B cell (primary cell): ENCODE data around the gene CEACAM19. TPM values are rescaled to one million over a fixed set of nuclear protein-coding genes. Genes with fewer than 3 reads are reported as not detected.
"Not testable (repeated sequence)": the region's sequence is repeated elsewhere in the genome, so short reads cannot be mapped to it uniquely, and the experiment has no call there.

Experiments used
- ATAC-seq: fragments of 200-7000 bp; cut with Tn5 transposase; one replicate; pipeline ENCODE4 v1.10.0; 2021; ENCODE audit warnings: low read depth, mild to moderate bottlenecking, moderate number of reproducible peaks, moderate library complexity
- CTCF ChIA-PET: fragments of 350-600 bp; sonication (Branson Sonifier 250); formaldehyde crosslinking; loops from one replicate; lab custom pipeline; 2021; ENCODE audit warnings: antibody characterized with exemption, inconsistent platforms; lab: Charles Lee
- POLR2A ChIA-PET: fragments of 350-600 bp; sonication (Branson Sonifier 250); formaldehyde crosslinking; loops from one replicate; lab custom pipeline; 2021; ENCODE audit warnings: antibody characterized with exemption; lab: Charles Lee
- DNase-seq: peaks from one replicate; pipeline ENCODE4 v3.0.0; 2013
- H2AFZ ChIP-seq: 2 replicates; pipeline ENCODE4 v1.6.1; 2012; ENCODE audit warnings: mild to moderate bottlenecking, low read depth, low read length; ENCODE audit not compliant: insufficient read depth, poor library complexity, severe bottlenecking
- H3K27ac ChIP-seq, 2 donors: 1 replicate in 1 of 2; 2 replicates in 1 of 2; pipeline ENCODE4 v1.5.1; 2012 to 2013; ENCODE audit warnings: low read length in 2 of 2, mild to moderate bottlenecking in 2 of 2, moderate library complexity in 1 of 2
- H3K27me3 ChIP-seq, 4 experiments: fragments of 200-600 bp in 1 of 4; sonication (generic) in 1 of 4; replicated peaks in 1 of 4; 1 replicate in 2 of 4; 2 replicates in 2 of 4; pipeline versions ENCODE4 v1.6.1 to v1.7.0; 2013 to 2016; ENCODE audit warnings: low read length in 3 of 4, mild to moderate bottlenecking in 2 of 4, mixed read lengths in 1 of 4, moderate library complexity in 1 of 4; ENCODE audit not compliant: insufficient read depth in 4 of 4, control insufficient read depth in 3 of 4; ENCODE audit errors: control extremely low read depth in 1 of 4
- H3K36me3 ChIP-seq, 2 experiments: replicated peaks in 1 of 2; 1 replicate in 1 of 2; 2 replicates in 1 of 2; pipeline versions ENCODE4 v1.6.1 to v1.7.1; 2013; ENCODE audit warnings: low read length in 1 of 2; ENCODE audit not compliant: insufficient read depth in 2 of 2, control insufficient read depth in 1 of 2; ENCODE audit errors: control extremely low read depth in 1 of 2, extremely low read depth in 1 of 2
- H3K4me1 ChIP-seq, 2 donors: fragments of 200-600 bp in 1 of 2; sonication (generic) in 1 of 2; 1 replicate in 1 of 2; 2 replicates in 1 of 2; pipeline versions ENCODE4 v1.5.1 to v1.6.1; 2013 to 2017; ENCODE audit warnings: low read length in 2 of 2; ENCODE audit not compliant: control insufficient read depth in 2 of 2, insufficient read depth in 2 of 2
- H3K4me2 ChIP-seq: replicated peaks from 2 replicates; pipeline ENCODE3; 2012; ENCODE audit warnings: mild to moderate bottlenecking, low read depth, low read length; ENCODE audit not compliant: poor library complexity, severe bottlenecking
- H3K4me3 ChIP-seq, 5 experiments: fragments of 200-600 bp in 1 of 5; sonication (generic) in 1 of 5; 1 replicate in 3 of 5; 2 replicates in 2 of 5; pipeline versions ENCODE4 v1.5.1 to v1.7.0; 2011 to 2016; ENCODE audit warnings: low read length in 4 of 5, mild to moderate bottlenecking in 4 of 5, low read depth in 2 of 5, control low read depth in 1 of 5, moderate library complexity in 1 of 5; ENCODE audit not compliant: insufficient read depth in 1 of 5; ENCODE audit errors: control extremely low read depth in 1 of 5, extremely low read depth in 1 of 5
- H3K79me2 ChIP-seq: fragments of 200-600 bp; sonication (generic); one replicate; pipeline ENCODE4 v1.6.0; 2016; ENCODE audit warnings: low read length; ENCODE audit not compliant: control insufficient read depth, insufficient read depth
- H3K9ac ChIP-seq: fragments of 200-600 bp; sonication (generic); 2 replicates; pipeline ENCODE4 v1.6.1; 2017; ENCODE audit warnings: mild to moderate bottlenecking, low read length, moderate library complexity
- H3K9me3 ChIP-seq, 3 donors: one replicate each; pipeline versions ENCODE4 v1.6.1 to v1.7.1; 2013; ENCODE audit warnings: low read length in 2 of 3; ENCODE audit not compliant: control insufficient read depth in 2 of 3, insufficient read depth in 1 of 3; ENCODE audit errors: control extremely low read depth in 1 of 3
- H4K20me1 ChIP-seq: 2 replicates; pipeline ENCODE4 v1.6.0; 2012; ENCODE audit warnings: mild to moderate bottlenecking, low read length; ENCODE audit not compliant: insufficient read depth, control insufficient read depth, poor library complexity, severe bottlenecking
- H3K27ac Mint-ChIP-seq: one replicate; pipeline ENCODE4 v1.8.0; 2021; ENCODE audit warnings: mixed read lengths
- H3K27me3 Mint-ChIP-seq: one replicate; pipeline ENCODE4 v1.8.0; 2021; ENCODE audit warnings: mixed read lengths
- H3K4me1 Mint-ChIP-seq: one replicate; pipeline ENCODE4 v1.8.0; 2021; ENCODE audit warnings: mixed read lengths
- H3K4me3 Mint-ChIP-seq: one replicate; pipeline ENCODE4 v1.8.0; 2021; ENCODE audit warnings: mixed read lengths
- H3K9me3 Mint-ChIP-seq: one replicate; pipeline ENCODE4 v1.8.0; 2022; ENCODE audit warnings: mixed read lengths; ENCODE audit not compliant: insufficient read depth
- EZH2 ChIP-seq: IDR thresholded peaks from 2 replicates; pipeline ENCODE4 v1.6.1; 2012; ENCODE audit warnings: borderline replicate concordance, low read depth, mild to moderate bottlenecking, moderate library complexity, low read length; ENCODE audit not compliant: insufficient read depth, poor library complexity, severe bottlenecking
- WGBS: methylation state at CpG from one replicate; pipeline ENCODE4 v1.1.5; 2013; ENCODE audit warnings: missing lambda C conversion rate; ENCODE audit not compliant: insufficient coverage; 5-methylcytosine and 5-hydroxymethylcytosine counted together
- intact Hi-C: fragments of 100-400 bp; cut with micrococcal nuclease; formaldehyde crosslinking; loops from one replicate; pipeline ENCODE4 v1.10.0; 2022
- polyA plus RNA-seq: library from polyadenylated mRNA; depleted of rRNA; stranded (reverse); fragments of >200 nt; gene quantifications from 2 replicates; pipeline ENCODE4 v1.2.3, GENCODE V29; 2012
- total RNA-seq, 2 donors: library from RNA; stranded (reverse); fragments of 120-200 nt in 1 of 2; gene quantifications; 1 replicate in 1 of 2; 2 replicates in 1 of 2; pipeline versions ENCODE4 v1.2.3 to v1.2.4, GENCODE V29; 2013 to 2022
- TF ChIP-seq, protein P1 (sequence below): fragments of 200-600 bp; IDR thresholded peaks from one replicate; pipeline ENCODE4 v1.8.0; 2022; ENCODE audit warnings: antibody characterized with exemption, mild to moderate bottlenecking

Gene CEACAM19
- total and polyA plus RNA-seq, 2 donors (not counting 1 experiment from before 2014, with no cell fraction given), result not detected

GRCh38 chr19:44628793-44629192 is 42.5 kb upstream of the CEACAM19 start:
- Histone ChIP-seq H3K36me3 (no peaks in the 10 kb centered on the region), H3K27ac (no peak overlapping the region), H3K4me2 (no peak overlapping the region), H3K9me3 (peaks cover 0 to 18% (median 0%) of the 10 kb centered on the region in 3 donors), H4K20me1 (no peaks in the 10 kb centered on the region), H3K27me3 (peaks cover 0 to 4% (median 0%) of the 10 kb centered on the region in 4 experiments), H3K4me1 (no peaks in the 10 kb centered on the region), H2AFZ (no peak overlapping the region), H3K79me2 (no peaks in the 10 kb centered on the region), H3K4me3 (no peak overlapping the region), H3K9ac (no peak overlapping the region)
- Mint-ChIP-seq H3K27me3 (peaks cover 13% of the 10 kb centered on the region), H3K4me3 (no peak overlapping the region), H3K27ac (no peak overlapping the region), H3K4me1 (no peaks in the 10 kb centered on the region), H3K9me3 (peaks cover 3% of the 10 kb centered on the region)
- DNase-seq, result no peak
- POLR2A ChIA-PET, result no interaction called here
- no peak for ATAC-seq
- TF ChIP-seq EZH2, result no peak
- TF ChIP-seq, protein P1, sequence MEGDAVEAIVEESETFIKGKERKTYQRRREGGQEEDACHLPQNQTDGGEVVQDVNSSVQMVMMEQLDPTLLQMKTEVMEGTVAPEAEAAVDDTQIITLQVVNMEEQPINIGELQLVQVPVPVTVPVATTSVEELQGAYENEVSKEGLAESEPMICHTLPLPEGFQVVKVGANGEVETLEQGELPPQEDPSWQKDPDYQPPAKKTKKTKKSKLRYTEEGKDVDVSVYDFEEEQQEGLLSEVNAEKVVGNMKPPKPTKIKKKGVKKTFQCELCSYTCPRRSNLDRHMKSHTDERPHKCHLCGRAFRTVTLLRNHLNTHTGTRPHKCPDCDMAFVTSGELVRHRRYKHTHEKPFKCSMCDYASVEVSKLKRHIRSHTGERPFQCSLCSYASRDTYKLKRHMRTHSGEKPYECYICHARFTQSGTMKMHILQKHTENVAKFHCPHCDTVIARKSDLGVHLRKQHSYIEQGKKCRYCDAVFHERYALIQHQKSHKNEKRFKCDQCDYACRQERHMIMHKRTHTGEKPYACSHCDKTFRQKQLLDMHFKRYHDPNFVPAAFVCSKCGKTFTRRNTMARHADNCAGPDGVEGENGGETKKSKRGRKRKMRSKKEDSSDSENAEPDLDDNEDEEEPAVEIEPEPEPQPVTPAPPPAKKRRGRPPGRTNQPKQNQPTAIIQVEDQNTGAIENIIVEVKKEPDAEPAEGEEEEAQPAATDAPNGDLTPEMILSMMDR, result no peak
- CTCF ChIA-PET, result no interaction called here
- intact Hi-C loops, result no loop called here
- 89% methylated on average over 3 of the region's 3 CpGs for whole genome bisulfite sequencing

DNA sequence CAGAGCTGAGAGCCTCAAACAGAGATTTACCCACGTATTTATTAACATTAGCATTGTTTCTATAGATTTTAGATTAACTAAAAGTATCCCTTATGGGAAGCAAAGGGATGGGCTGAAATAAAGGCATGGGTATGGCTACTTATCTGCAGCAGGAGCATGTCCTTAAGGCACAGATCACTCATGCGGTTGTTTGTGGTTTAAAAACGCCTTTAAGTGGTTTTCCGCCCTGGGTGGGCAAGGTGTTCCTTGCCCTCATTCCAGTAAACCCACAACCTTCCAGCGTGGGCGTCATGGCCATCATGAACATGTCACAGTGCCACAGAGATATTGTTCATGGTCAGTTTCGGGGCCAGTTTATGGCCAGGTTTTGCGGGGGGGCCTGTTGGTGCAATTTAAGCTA is 39.7 kb upstream of the CEACAM19 start:
- H4K20me1 ChIP-seq, DNase-seq, H3K9me3 Mint-ChIP-seq, H3K9ac ChIP-seq, CTCF ChIA-PET, H3K4me3 ChIP-seq, H3K27ac ChIP-seq, H3K79me2 ChIP-seq, H3K4me2 ChIP-seq, H3K27me3 ChIP-seq, ATAC-seq, H3K4me1 Mint-ChIP-seq, POLR2A ChIA-PET, intact Hi-C loops, H3K27ac Mint-ChIP-seq, H3K4me1 ChIP-seq, H3K36me3 ChIP-seq, H2AFZ ChIP-seq, H3K4me3 Mint-ChIP-seq: not testable (repeated sequence)
- peaks cover 24% of the 10 kb centered on the region for H3K27me3 Mint-ChIP-seq
- 81% methylated on average over 7 of the region's 8 CpGs for WGBS
- peaks cover 0 to 14% (median 0%) of the 10 kb centered on the region in 3 donors for H3K9me3 ChIP-seq

GRCh38 chr19:44634058-44634457 is 37.2 kb upstream of the CEACAM19 start:
- H3K27me3 Mint-ChIP-seq, result peaks cover 19% of the 10 kb centered on the region

More at GRCh38 chr19:44634058-44634457, 37.2 kb upstream of the CEACAM19 start:
- H3K9me3 Mint-ChIP-seq, intact Hi-C loops, DNase-seq, H3K4me3 ChIP-seq, H3K27me3 ChIP-seq, H3K79me2 ChIP-seq, POLR2A ChIA-PET, H3K4me1 Mint-ChIP-seq, H3K9me3 ChIP-seq, H2AFZ ChIP-seq, H4K20me1 ChIP-seq, ATAC-seq, CTCF ChIA-PET, H3K9ac ChIP-seq, H3K27ac Mint-ChIP-seq, H3K4me1 ChIP-seq, H3K4me3 Mint-ChIP-seq, H3K27ac ChIP-seq, H3K4me2 ChIP-seq, H3K36me3 ChIP-seq: not testable (repeated sequence)
- 70% methylated on average over 5 of the region's 5 CpGs for WGBS
